Left colon (tissue), 2 donors: ENCODE data around the gene TMEM202. TPM values are rescaled to one million over a fixed set of nuclear protein-coding genes. Genes with fewer than 3 reads are reported as not detected.
"Not testable (repeated sequence)": the region's sequence is repeated elsewhere in the genome, so short reads cannot be mapped to it uniquely, and the experiment has no call there.

Source experiments
- ATAC-seq: fragments of 200-7000 bp; cut with Tn5 transposase; one replicate; pipeline ENCODE4 v1.9.1; 2020; ENCODE audit warnings: mild to moderate bottlenecking, moderate library complexity
- DNase-seq, 2 donors: peaks; one replicate each; pipeline ENCODE4 v3.0.0-alpha.2; 2020
- intact Hi-C, 2 donors: fragments of 100-400 bp; cut with DNase I in 1 of 2; cut with micrococcal nuclease in 1 of 2; formaldehyde crosslinking; loops; one replicate each; pipeline versions ENCODE4 v1.11.2 to v1.14.0; 2022; cut with DNase I, micrococcal nuclease
- long read RNA-seq: library from polyadenylated mRNA; unstranded; transcript quantifications from one replicate; pipeline ENCODE4 v2.0.0, GENCODE V29; 2021
- total RNA-seq, 2 donors: library from RNA; stranded (reverse); fragmentation: NEBNext Ultra II Directional; extraction: Animal tissue kit (Norgen Biotek cat#: 25700); gene quantifications; one replicate each; pipeline ENCODE4 v1.2.1, GENCODE V29; 2021
- donor health status: DM: no; HTN: no; CAD: no.
- donor health status: DM: yes; HTN: yes; CAD: no.

The TMEM202 gene
- total RNA-seq = not detected
- long read RNA-seq = 0 reads

- intact Hi-C loops = no loop called here
- DNase-seq (no peak), ATAC-seq (no peak)
Measured at GRCh38 chr15:72397796-72398588, at the start of gene TMEM202. Gene TMEM202, plus strand, starts transcription at chr15:72398305. Its CDS starts 22 bp downstream, at chr15:72398327.

- intact Hi-C loops = no loop called here
- ATAC-seq (no peak), DNase-seq (no peak)
Measured at GRCh38 chr15:72353266-72353665, 44.8 kb upstream of the TMEM202 start.

GRCh38 chr15:72354496-72354895 is 43.6 kb upstream of the TMEM202 start:
- intact Hi-C loops = no loop called here
- DNase-seq = no peak
- no peak for ATAC-seq

GRCh38 chr15:72358121-72358520 is 40.0 kb upstream of the TMEM202 start:
- intact Hi-C loops = no loop called here
- no peak for DNase-seq
- no peak for ATAC-seq

GRCh38 chr15:72358650-72359171 is 39.4 kb upstream of the TMEM202 start:
- ATAC-seq (peak; percentile 89), DNase-seq (peak in 1 of 2 donors; percentile 30)
- intact Hi-C loops = no loop called here

GRCh38 chr15:72361176-72361575 is 36.9 kb upstream of the TMEM202 start:
- ATAC-seq (no peak), DNase-seq (no peak)
- intact Hi-C loops = no loop called here

- intact Hi-C loops = no loop called here
- DNase-seq = no peak
- peak; percentile 32 for ATAC-seq
Measured at GRCh38 chr15:72365844-72366243, 32.3 kb upstream of the TMEM202 start.

- intact Hi-C loops = no loop called here
- ATAC-seq (peak; percentile 68), DNase-seq (no peak)
Measured at GRCh38 chr15:72368325-72368724, 29.8 kb upstream of the TMEM202 start.

- peak; percentile 78 for ATAC-seq
- intact Hi-C loops = no loop called here
- DNase-seq = peak; percentile 23 to 38
Measured at GRCh38 chr15:72368899-72369298, 29.2 kb upstream of the TMEM202 start.

GRCh38 chr15:72369964-72370363 is 28.1 kb upstream of the TMEM202 start:
- DNase-seq = no peak
- no peak for ATAC-seq
- intact Hi-C loops = no loop called here

GRCh38 chr15:72372361-72372760 is 25.7 kb upstream of the TMEM202 start:
- DNase-seq = no peak
- no peak for ATAC-seq
- intact Hi-C loops = no loop called here

GRCh38 chr15:72375501-72375845 is 22.6 kb upstream of the TMEM202 start:
- peak; percentile 84 for ATAC-seq
- DNase-seq = peak in 1 of 2 donors; percentile 74
- intact Hi-C loops = no loop called here

GRCh38 chr15:72375846-72376581 is 22.1 kb upstream of the TMEM202 start, which contains the start of gene HEXA:
Gene HEXA, minus strand, starts transcription at chr15:72376014. Its CDS starts 42 bp downstream, at chr15:72375972.
- DNase-seq = peak; percentile 97 to 98
- intact Hi-C loops = no loop called here
- peak; percentile 89 for ATAC-seq

GRCh38 chr15:72377331-72377730 is 20.8 kb upstream of the TMEM202 start:
- intact Hi-C loops = no loop called here
- DNase-seq = no peak
- no peak for ATAC-seq

- ATAC-seq, intact Hi-C loops: not testable (repeated sequence)
Measured at GRCh38 chr15:72379106-72379505, 19.0 kb upstream of the TMEM202 start.

GRCh38 chr15:72379856-72380430 is 18.2 kb upstream of the TMEM202 start:
- intact Hi-C loops = no loop called here
- ATAC-seq (no peak), DNase-seq (no peak)

More at GRCh38 chr15:72379106-72379505, 19.0 kb upstream of the TMEM202 start:
- not testable (repeated sequence) for DNase-seq

GRCh38 chr15:72380743-72381142 is 17.4 kb upstream of the TMEM202 start:
- ATAC-seq (no peak), DNase-seq (no peak)
- intact Hi-C loops = no loop called here

- no peak for DNase-seq
- intact Hi-C loops = no loop called here
- peak; percentile 41 for ATAC-seq
Measured at GRCh38 chr15:72382146-72382545, 16.0 kb upstream of the TMEM202 start.

GRCh38 chr15:72387741-72388140 is 10.4 kb upstream of the TMEM202 start:
- intact Hi-C loops = no loop called here
- DNase-seq (no peak), ATAC-seq (no peak)
